GM23248 (cell line): ENCODE measurements around the gene CACNB4. TPM values are rescaled to one million over a fixed set of nuclear protein-coding genes. Genes with fewer than 3 reads are reported as not detected.
"Not testable (repeated sequence)": the region's sequence is repeated elsewhere in the genome, so short reads cannot be mapped to it uniquely, and the experiment has no call there.

Experiments used
- DNase-seq: peaks from one replicate; pipeline ENCODE4 v3.0.0-alpha.2; 2015
- H2AFZ ChIP-seq: fragments of 200-600 bp; sonication (generic); 2 replicates; pipeline ENCODE4 v1.6.1; 2016; ENCODE audit warnings: antibody characterized with exemption
- H3F3A ChIP-seq: fragments of 200-600 bp; sonication (generic); 2 replicates; pipeline ENCODE4 v1.6.1; 2016; ENCODE audit warnings: mild to moderate bottlenecking, antibody characterized with exemption, mixed run types; ENCODE audit not compliant: insufficient read depth
- H3K27ac ChIP-seq: fragments of 200-600 bp; sonication (generic); 2 replicates; pipeline ENCODE4 v1.5.1; 2016; ENCODE audit warnings: mild to moderate bottlenecking
- H3K27me3 ChIP-seq: fragments of 200-600 bp; sonication (generic); replicated peaks from 2 replicates; pipeline ENCODE4 v1.6.1; 2016; ENCODE audit warnings: mild to moderate bottlenecking; ENCODE audit not compliant: insufficient read depth
- H3K36me3 ChIP-seq: fragments of 200-600 bp; sonication (generic); 2 replicates; pipeline ENCODE4 v1.6.1; 2016; ENCODE audit warnings: low read depth, mild to moderate bottlenecking
- H3K4me1 ChIP-seq: fragments of 200-600 bp; sonication (generic); 2 replicates; pipeline ENCODE4 v1.6.1; 2016; ENCODE audit warnings: mild to moderate bottlenecking; ENCODE audit not compliant: insufficient read depth
- H3K4me2 ChIP-seq: fragments of 200-600 bp; sonication (generic); one replicate; pipeline ENCODE4 v1.6.1; 2016; ENCODE audit warnings: mild to moderate bottlenecking; ENCODE audit not compliant: unreplicated experiment
- H3K4me3 ChIP-seq: fragments of 200-600 bp; sonication (generic); 2 replicates; pipeline ENCODE4 v1.5.1; 2016; ENCODE audit warnings: mild to moderate bottlenecking
- H3K79me2 ChIP-seq: fragments of 200-600 bp; sonication (generic); 2 replicates; pipeline ENCODE4 v1.6.1; 2016; ENCODE audit warnings: mild to moderate bottlenecking; ENCODE audit not compliant: insufficient read depth
- H3K9ac ChIP-seq: fragments of 200-600 bp; sonication (generic); 2 replicates; pipeline ENCODE4 v1.6.1; 2016; ENCODE audit warnings: mild to moderate bottlenecking
- H3K9me2 ChIP-seq: fragments of 200-600 bp; sonication (generic); 2 replicates; pipeline ENCODE4 v1.6.1; 2016; ENCODE audit warnings: mixed run types, mild to moderate bottlenecking, moderate library complexity; ENCODE audit not compliant: insufficient read depth
- H3K9me3 ChIP-seq: fragments of 200-600 bp; sonication (generic); one replicate; pipeline ENCODE4 v1.6.1; 2017; ENCODE audit warnings: low read depth
- H4K20me1 ChIP-seq: fragments of 200-600 bp; sonication (generic); 2 replicates; pipeline ENCODE4 v1.6.0; 2016; ENCODE audit not compliant: insufficient read depth
- EZH2 ChIP-seq: fragments of 200-600 bp; sonication (generic); IDR thresholded peaks from 2 replicates; pipeline ENCODE4 v1.6.1; 2018; ENCODE audit warnings: antibody characterized with exemption, mild to moderate bottlenecking; ENCODE audit not compliant: insufficient read depth, poor library complexity, severe bottlenecking
- EZH2phosphoT487 ChIP-seq: fragments of 200-600 bp; sonication (generic); IDR thresholded peaks from 2 replicates; pipeline ENCODE4 v1.6.1; 2018; ENCODE audit warnings: antibody characterized with exemption, moderate library complexity, mild to moderate bottlenecking, low read depth; ENCODE audit not compliant: insufficient read depth
- WGBS, 2 experiments: methylation state at CpG; one replicate each; pipeline ENCODE4 v1.1.6; 2015 to 2017; ENCODE audit warnings: low lambda C conversion rate in 2 of 2, low coverage in 1 of 2; ENCODE audit errors: missing lambda C conversion rate in 2 of 2; 5-methylcytosine and 5-hydroxymethylcytosine counted together
- in situ Hi-C: fragments of 300-500 bp; cut with MboI; formaldehyde crosslinking; loops from 2 replicates; pipeline ENCODE4 v1.15.0; 2020
- polyA plus RNA-seq: library from polyadenylated mRNA; unstranded; fragments of >200 nt; fragmentation: Nextera tagmentation; extraction: Ambion mirVana; gene quantifications from 2 replicates; pipeline ENCODE4 v1.2.1, GENCODE V29; 2016
- total RNA-seq: library from RNA; depleted of rRNA; stranded (reverse); fragments of >200 nt; shearing (Covaris generic); gene quantifications from 2 replicates; pipeline ENCODE4 v1.2.3, GENCODE V29; 2014

The CACNB4 gene
- total and polyA plus RNA-seq, 2 experiments from 2014 or later: 0.05 to 0.11 TPM

DNA sequence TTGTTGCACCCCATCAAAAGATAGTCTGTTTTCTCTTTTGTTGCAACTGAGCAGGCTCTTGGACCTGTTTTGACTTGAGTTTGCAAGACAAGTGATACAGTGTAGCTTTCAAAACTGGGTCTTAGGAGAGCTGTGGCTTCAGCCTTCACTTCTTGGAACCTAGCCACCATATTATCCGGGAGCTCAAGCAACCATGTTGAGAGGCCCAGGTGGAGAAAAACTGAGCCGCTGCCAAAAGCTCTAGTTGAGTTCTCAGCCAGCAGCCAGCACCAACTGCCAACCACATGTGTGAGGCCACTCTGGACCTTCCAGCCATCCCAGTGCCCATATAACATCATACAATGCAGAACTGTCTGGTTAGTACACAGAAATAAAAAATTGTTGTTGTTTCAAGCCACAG is 5.4 kb downstream of the CACNB4 start:
- WGBS, 2 experiments: 24 to 28% methylated on average over 2 of the region's 2 CpGs
- in situ Hi-C loops: no loop called here
- TF ChIP-seq EZH2 (no peak), EZH2phosphoT487 (no peak)

DNA sequence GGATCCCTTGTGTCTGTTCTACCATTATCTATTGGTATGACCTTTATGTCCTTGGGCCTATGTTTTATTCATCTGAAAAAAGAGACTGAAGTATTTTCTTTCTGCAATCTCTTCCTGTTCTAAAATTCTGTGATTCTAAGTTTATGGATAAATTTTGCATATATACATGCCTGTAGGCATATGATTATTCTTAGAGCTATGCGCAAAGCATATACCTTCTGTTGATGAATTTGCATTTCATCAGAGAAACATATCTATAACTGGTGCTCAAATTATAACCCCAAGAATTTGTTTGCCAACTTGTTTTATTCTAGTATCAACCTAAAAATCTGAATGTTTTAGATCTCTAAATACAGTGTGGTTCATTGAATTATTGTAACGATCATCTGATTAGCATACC is 6.7 kb downstream of the CACNB4 start:
- no peaks in the 10 kb centered on the region for H3K36me3 ChIP-seq
- 0 out of 2 replicates have a peak, but pooled peaks cover 5% of the 10 kb centered on the region for H3F3A ChIP-seq
- H3K9me3 ChIP-seq: no peaks in the 10 kb centered on the region
- no peak overlapping the region for H3K9ac ChIP-seq
- no peak overlapping the region for H3K27ac ChIP-seq
- H3K4me1 ChIP-seq: no peaks in the 10 kb centered on the region
- no peak overlapping the region for H3K4me3 ChIP-seq
- no peaks in the 10 kb centered on the region for H3K79me2 ChIP-seq
- no peaks in the 10 kb centered on the region for H3K9me2 ChIP-seq
- in situ Hi-C loops: no loop called here
- no peaks in the 10 kb centered on the region for H4K20me1 ChIP-seq
- no peak for DNase-seq
- no peak overlapping the region for H3K4me2 ChIP-seq
- H2AFZ ChIP-seq: no peak overlapping the region
- WGBS, 2 experiments: 73 to 74% methylated on average over 2 of the region's 2 CpGs
- peaks cover 52% of the 10 kb centered on the region for H3K27me3 ChIP-seq
- no peak for TF ChIP-seq EZH2
- no peak for TF ChIP-seq EZH2phosphoT487

More for the DNA sequence above, 5.4 kb downstream of the CACNB4 start:
- H3K4me1 ChIP-seq: no peaks in the 10 kb centered on the region
- H3K9me2 ChIP-seq: no peaks in the 10 kb centered on the region
- no peaks in the 10 kb centered on the region for H3K9me3 ChIP-seq
- H3K79me2 ChIP-seq: no peaks in the 10 kb centered on the region
- DNase-seq: no peak
- H3K27ac ChIP-seq: no peak overlapping the region
- no peaks in the 10 kb centered on the region for H3K36me3 ChIP-seq
- no peaks in the 10 kb centered on the region for H4K20me1 ChIP-seq
- H3K27me3 ChIP-seq: peaks cover 58% of the 10 kb centered on the region
- H3K9ac ChIP-seq: no peak overlapping the region
- no peak overlapping the region for H2AFZ ChIP-seq
- H3F3A ChIP-seq: 0 out of 2 replicates have a peak, but pooled peaks cover 7% of the 10 kb centered on the region
- no peak overlapping the region for H3K4me2 ChIP-seq
- H3K4me3 ChIP-seq: no peak overlapping the region

DNA sequence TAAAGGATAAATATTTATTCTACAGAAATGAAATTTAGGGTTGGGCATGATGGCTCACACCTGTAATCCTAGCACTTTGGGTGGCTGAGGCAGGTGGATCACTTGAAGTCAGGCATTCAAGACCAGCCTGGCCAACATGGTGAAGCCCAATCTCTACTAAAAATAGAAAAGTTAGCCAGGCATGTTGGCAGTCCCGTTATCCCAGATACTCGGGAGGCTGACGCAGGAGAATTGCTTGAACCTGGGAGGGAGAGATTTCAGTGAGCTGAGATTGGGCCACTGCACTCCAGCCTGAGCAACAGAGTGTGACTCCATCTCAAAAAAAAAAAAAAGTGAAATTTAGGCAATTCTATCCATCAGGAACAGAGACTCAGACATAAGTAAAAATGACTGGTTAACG is 8.1 kb downstream of the CACNB4 start:
- H4K20me1 ChIP-seq, H3K4me3 ChIP-seq, H3K9me2 ChIP-seq, H3K4me2 ChIP-seq, DNase-seq, H3F3A ChIP-seq, H3K36me3 ChIP-seq, H3K4me1 ChIP-seq, H2AFZ ChIP-seq, H3K9me3 ChIP-seq, H3K79me2 ChIP-seq, in situ Hi-C loops, H3K9ac ChIP-seq, H3K27ac ChIP-seq: not testable (repeated sequence)
- peaks cover 38% of the 10 kb centered on the region for H3K27me3 ChIP-seq
- 72 to 78% methylated on average over 4 of the region's 4 CpGs for WGBS, 2 experiments

DNA sequence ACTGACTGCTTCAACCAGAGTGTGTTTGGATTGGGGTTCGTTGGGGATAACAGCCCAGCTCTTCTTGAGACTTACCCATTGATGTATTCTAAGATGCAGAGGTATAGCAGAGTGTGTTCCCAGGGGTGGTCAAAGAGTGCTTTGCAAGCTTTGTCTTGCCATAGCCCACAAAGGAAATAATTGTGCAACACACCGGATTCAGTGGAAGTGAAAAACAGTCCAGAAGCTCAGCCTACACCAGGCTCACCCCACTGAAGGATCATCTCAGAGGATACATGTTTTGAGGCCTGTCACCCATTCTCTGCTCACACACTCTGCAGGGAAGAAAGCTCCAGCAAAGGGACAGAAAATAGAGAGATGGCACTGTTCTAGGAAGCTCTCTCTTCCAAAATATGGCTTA is 9.6 kb downstream of the CACNB4 start:
- no peaks in the 10 kb centered on the region for H3K36me3 ChIP-seq
- DNase-seq: no peak
- no peak overlapping the region for H3K9ac ChIP-seq
- H3K9me2 ChIP-seq: no peaks in the 10 kb centered on the region
- no peak overlapping the region for H3K27ac ChIP-seq
- WGBS, 2 experiments: 32 to 38% methylated on average over 2 of the region's 2 CpGs
- in situ Hi-C loops: no loop called here
- no peak overlapping the region for H2AFZ ChIP-seq
- H3K4me1 ChIP-seq: no peaks in the 10 kb centered on the region
- H3K9me3 ChIP-seq: no peaks in the 10 kb centered on the region
- H3K79me2 ChIP-seq: no peaks in the 10 kb centered on the region
- H3K4me2 ChIP-seq: no peak overlapping the region
- no peak overlapping the region for H3K4me3 ChIP-seq
- peaks cover 24% of the 10 kb centered on the region; the same call in 1 of the 2 replicates for H3K27me3 ChIP-seq
- no peaks in the 10 kb centered on the region for H3F3A ChIP-seq
- no peaks in the 10 kb centered on the region for H4K20me1 ChIP-seq
- TF ChIP-seq EZH2phosphoT487: no peak
- no peak for TF ChIP-seq EZH2

DNA sequence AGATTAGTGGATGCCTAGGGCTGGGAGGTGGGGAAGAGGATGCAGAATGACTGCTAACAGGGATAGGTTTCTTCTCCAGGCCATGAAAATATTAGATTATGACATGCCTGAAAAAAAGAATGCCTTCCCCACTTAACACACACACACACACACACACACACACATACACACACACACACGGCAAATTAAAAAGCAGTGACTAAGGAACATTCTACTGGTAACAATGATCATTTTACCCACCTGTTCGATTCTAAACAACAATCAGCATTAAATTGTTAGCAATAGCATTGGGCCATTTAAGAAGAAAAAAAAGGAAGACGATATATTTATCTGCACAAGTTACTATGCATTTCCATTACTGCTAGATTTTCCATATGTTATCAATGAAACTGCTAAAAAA is 10.8 kb downstream of the CACNB4 start:
- H3K4me1 ChIP-seq: no peaks in the 10 kb centered on the region
- H4K20me1 ChIP-seq: no peaks in the 10 kb centered on the region
- no peaks in the 10 kb centered on the region for H3K36me3 ChIP-seq
- TF ChIP-seq EZH2 (no peak), EZH2phosphoT487 (no peak)
- H3K79me2 ChIP-seq: no peaks in the 10 kb centered on the region
- in situ Hi-C loops: no loop called here
- H3K9me3 ChIP-seq: no peaks in the 10 kb centered on the region
- 47 to 50% methylated on average over 3 of the region's 3 CpGs for WGBS, 2 experiments
- no peak overlapping the region for H3K9ac ChIP-seq
- no peaks in the 10 kb centered on the region for H3K9me2 ChIP-seq
- no peaks in the 10 kb centered on the region for H3F3A ChIP-seq
- no peak overlapping the region for H2AFZ ChIP-seq
- no peak for DNase-seq
- H3K27ac ChIP-seq: no peak overlapping the region
- H3K27me3 ChIP-seq: peaks cover 15% of the 10 kb centered on the region
- H3K4me2 ChIP-seq: no peak overlapping the region
- H3K4me3 ChIP-seq: no peak overlapping the region
